ENCODE results near the gene RFXAP.
"Not testable (repeated sequence)": the region's sequence is repeated elsewhere in the genome, so short reads cannot be mapped to it uniquely, and the experiment has no call there.

The RFXAP gene, protein sequence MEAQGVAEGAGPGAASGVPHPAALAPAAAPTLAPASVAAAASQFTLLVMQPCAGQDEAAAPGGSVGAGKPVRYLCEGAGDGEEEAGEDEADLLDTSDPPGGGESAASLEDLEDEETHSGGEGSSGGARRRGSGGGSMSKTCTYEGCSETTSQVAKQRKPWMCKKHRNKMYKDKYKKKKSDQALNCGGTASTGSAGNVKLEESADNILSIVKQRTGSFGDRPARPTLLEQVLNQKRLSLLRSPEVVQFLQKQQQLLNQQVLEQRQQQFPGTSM

GRCh38 chr13:36818804-36819738 is at the start of gene RFXAP:
TSS of gene RFXAP (plus strand) at chr13:36819222. CDS start at chr13:36819358, 136 bp downstream.
- no peaks in the 10 kb centered on the region for H3K9me3 ChIP-seq (ENCODE audit: control insufficient read depth, low read length)
- no peaks in the 10 kb centered on the region for H3K36me3 ChIP-seq (ENCODE audit: control insufficient read depth, insufficient read depth, low read length)
- H3K27me3 ChIP-seq (ENCODE audit: control insufficient read depth, insufficient read depth, low read length), result no peaks in the 10 kb centered on the region
- H3K9ac ChIP-seq (ENCODE audit: low read length), result peak within 1 kb of the TSS; percentile 74
- H3K4me3 ChIP-seq (ENCODE audit: low read length), result peak within 1 kb of the TSS; percentile 65
- no peaks in the 10 kb centered on the region for H3K4me1 ChIP-seq (ENCODE audit: control insufficient read depth, insufficient read depth, low read length)

DNA sequence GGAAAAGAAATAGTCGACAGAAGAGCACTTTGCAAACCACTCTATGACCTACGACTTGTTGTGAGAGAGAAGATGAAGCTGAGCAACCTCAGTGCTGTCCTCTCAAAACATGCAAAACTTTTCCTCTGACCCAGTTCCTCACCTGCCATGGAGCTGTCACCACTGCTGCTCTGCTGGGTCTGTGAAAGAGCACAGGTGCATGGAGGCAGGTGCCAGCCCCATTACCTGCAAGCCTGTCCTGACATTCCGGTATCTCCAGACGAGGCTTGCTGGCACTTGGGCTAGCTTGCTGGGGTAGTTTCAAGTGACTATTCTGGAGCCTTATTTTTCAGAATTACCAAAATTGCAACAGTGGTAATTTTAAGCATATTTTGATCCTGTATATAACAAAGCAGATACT is 49.5 kb upstream of the RFXAP start:
- Histone ChIP-seq H3K4me1 (ENCODE audit: control insufficient read depth, insufficient read depth, low read length) (no peaks in the 10 kb centered on the region), H3K9ac (ENCODE audit: low read length) (no peak overlapping the region), H3K9me3 (ENCODE audit: control insufficient read depth, low read length) (no peaks in the 10 kb centered on the region), H3K36me3 (ENCODE audit: control insufficient read depth, insufficient read depth, low read length) (no peaks in the 10 kb centered on the region), H3K27me3 (ENCODE audit: control insufficient read depth, insufficient read depth, low read length) (no peaks in the 10 kb centered on the region), H3K4me3 (ENCODE audit: low read length) (no peak overlapping the region)

- H3K4me3 ChIP-seq (ENCODE audit: low read length), result no peak overlapping the region
- no peaks in the 10 kb centered on the region for H3K27me3 ChIP-seq (ENCODE audit: control insufficient read depth, insufficient read depth, low read length)
- no peak overlapping the region for H3K9ac ChIP-seq (ENCODE audit: low read length)
- no peaks in the 10 kb centered on the region for H3K4me1 ChIP-seq (ENCODE audit: control insufficient read depth, insufficient read depth, low read length)
- no peaks in the 10 kb centered on the region for H3K36me3 ChIP-seq (ENCODE audit: control insufficient read depth, insufficient read depth, low read length)
- no peaks in the 10 kb centered on the region for H3K9me3 ChIP-seq (ENCODE audit: control insufficient read depth, low read length)
Measured at GRCh38 chr13:36770741-36771140, 48.3 kb upstream of the RFXAP start.

DNA sequence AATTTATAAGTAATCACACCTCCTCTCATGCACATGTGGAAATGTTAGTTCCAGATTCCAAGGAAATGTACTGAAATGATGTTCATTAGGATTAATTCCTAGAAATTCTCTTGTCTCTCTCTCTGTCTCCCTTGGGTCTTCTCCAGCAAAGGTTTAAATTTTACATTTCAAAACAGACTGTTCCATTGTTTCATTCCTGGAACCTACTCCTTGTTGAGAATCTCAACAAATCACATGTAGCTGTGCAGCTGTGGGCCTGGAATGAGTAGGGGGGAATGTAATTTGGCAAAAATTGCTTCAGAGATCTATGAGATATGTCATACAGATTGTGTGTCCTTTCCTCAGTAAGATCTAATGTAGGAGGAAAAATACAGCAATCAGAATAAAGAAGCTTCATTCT is 46.2 kb upstream of the RFXAP start:
- Histone ChIP-seq H3K9ac (ENCODE audit: low read length) (no peak overlapping the region), H3K4me1 (ENCODE audit: control insufficient read depth, insufficient read depth, low read length) (no peaks in the 10 kb centered on the region), H3K36me3 (ENCODE audit: control insufficient read depth, insufficient read depth, low read length) (no peaks in the 10 kb centered on the region), H3K9me3 (ENCODE audit: control insufficient read depth, low read length) (no peaks in the 10 kb centered on the region), H3K4me3 (ENCODE audit: low read length) (no peak overlapping the region), H3K27me3 (ENCODE audit: control insufficient read depth, insufficient read depth, low read length) (peaks cover 3% of the 10 kb centered on the region)

GRCh38 chr13:36774931-36775330 is 44.1 kb upstream of the RFXAP start:
- no peak overlapping the region for H3K4me3 ChIP-seq (ENCODE audit: low read length)
- no peaks in the 10 kb centered on the region for H3K9me3 ChIP-seq (ENCODE audit: control insufficient read depth, low read length)
- no peaks in the 10 kb centered on the region for H3K4me1 ChIP-seq (ENCODE audit: control insufficient read depth, insufficient read depth, low read length)
- H3K27me3 ChIP-seq (ENCODE audit: control insufficient read depth, insufficient read depth, low read length), result peaks cover 6% of the 10 kb centered on the region
- H3K36me3 ChIP-seq (ENCODE audit: control insufficient read depth, insufficient read depth, low read length), result no peaks in the 10 kb centered on the region
- H3K9ac ChIP-seq (ENCODE audit: low read length), result no peak overlapping the region

- Histone ChIP-seq H3K4me3 (ENCODE audit: low read length) (no peak overlapping the region), H3K4me1 (ENCODE audit: control insufficient read depth, insufficient read depth, low read length) (no peaks in the 10 kb centered on the region), H3K9ac (ENCODE audit: low read length) (no peak overlapping the region), H3K36me3 (ENCODE audit: control insufficient read depth, insufficient read depth, low read length) (no peaks in the 10 kb centered on the region), H3K27me3 (ENCODE audit: control insufficient read depth, insufficient read depth, low read length) (peaks cover 6% of the 10 kb centered on the region), H3K9me3 (ENCODE audit: control insufficient read depth, low read length) (no peaks in the 10 kb centered on the region)
Measured at GRCh38 chr13:36776175-36776574, 42.8 kb upstream of the RFXAP start.

- H3K9me3 ChIP-seq (ENCODE audit: control insufficient read depth, low read length), result no peaks in the 10 kb centered on the region
- H3K27me3 ChIP-seq (ENCODE audit: control insufficient read depth, insufficient read depth, low read length), result peaks cover 6% of the 10 kb centered on the region
- no peak overlapping the region for H3K9ac ChIP-seq (ENCODE audit: low read length)
- H3K36me3 ChIP-seq (ENCODE audit: control insufficient read depth, insufficient read depth, low read length), result no peaks in the 10 kb centered on the region
- no peak overlapping the region for H3K4me3 ChIP-seq (ENCODE audit: low read length)
- H3K4me1 ChIP-seq (ENCODE audit: control insufficient read depth, insufficient read depth, low read length), result no peaks in the 10 kb centered on the region
Measured at GRCh38 chr13:36778083-36778671, 40.8 kb upstream of the RFXAP start.

- Histone ChIP-seq H3K27me3 (ENCODE audit: control insufficient read depth, insufficient read depth, low read length) (no peaks in the 10 kb centered on the region), H3K36me3 (ENCODE audit: control insufficient read depth, insufficient read depth, low read length) (no peaks in the 10 kb centered on the region), H3K4me1 (ENCODE audit: control insufficient read depth, insufficient read depth, low read length) (no peaks in the 10 kb centered on the region), H3K9me3 (ENCODE audit: control insufficient read depth, low read length) (no peaks in the 10 kb centered on the region), H3K9ac (ENCODE audit: low read length) (no peak overlapping the region), H3K4me3 (ENCODE audit: low read length) (no peak overlapping the region)
Measured at GRCh38 chr13:36783890-36784289, 35.1 kb upstream of the RFXAP start.

GRCh38 chr13:36786175-36786574 is 32.8 kb upstream of the RFXAP start:
- H3K9ac ChIP-seq (ENCODE audit: low read length); H3K4me3 ChIP-seq (ENCODE audit: low read length); H3K9me3 ChIP-seq (ENCODE audit: control insufficient read depth, low read length); H3K27me3 ChIP-seq (ENCODE audit: control insufficient read depth, insufficient read depth, low read length); H3K4me1 ChIP-seq (ENCODE audit: control insufficient read depth, insufficient read depth, low read length); H3K36me3 ChIP-seq (ENCODE audit: control insufficient read depth, insufficient read depth, low read length): not testable (repeated sequence)

DNA sequence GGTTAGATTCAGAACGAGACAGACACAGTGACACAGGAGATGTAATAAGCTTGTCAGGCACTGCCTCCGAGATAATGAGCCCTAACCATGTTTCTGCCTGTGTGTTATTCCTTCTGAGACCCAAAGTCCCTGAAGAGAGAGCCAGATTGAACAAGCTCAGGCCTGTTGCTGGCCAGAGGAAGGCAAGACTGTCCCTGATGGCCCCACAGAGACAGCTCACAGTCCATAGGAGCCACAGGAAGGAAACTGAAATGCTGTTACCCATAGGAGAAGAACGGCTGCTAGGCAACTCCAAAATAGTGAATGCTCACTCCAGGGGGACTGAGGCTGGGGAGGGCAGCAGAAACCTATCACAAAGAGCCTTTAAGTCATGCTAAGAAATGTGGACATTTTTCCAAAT is 31.8 kb upstream of the RFXAP start:
- H3K27me3 ChIP-seq (ENCODE audit: control insufficient read depth, insufficient read depth, low read length), result no peaks in the 10 kb centered on the region
- H3K9ac ChIP-seq (ENCODE audit: low read length), result no peak overlapping the region
- no peaks in the 10 kb centered on the region for H3K4me1 ChIP-seq (ENCODE audit: control insufficient read depth, insufficient read depth, low read length)

DNA sequence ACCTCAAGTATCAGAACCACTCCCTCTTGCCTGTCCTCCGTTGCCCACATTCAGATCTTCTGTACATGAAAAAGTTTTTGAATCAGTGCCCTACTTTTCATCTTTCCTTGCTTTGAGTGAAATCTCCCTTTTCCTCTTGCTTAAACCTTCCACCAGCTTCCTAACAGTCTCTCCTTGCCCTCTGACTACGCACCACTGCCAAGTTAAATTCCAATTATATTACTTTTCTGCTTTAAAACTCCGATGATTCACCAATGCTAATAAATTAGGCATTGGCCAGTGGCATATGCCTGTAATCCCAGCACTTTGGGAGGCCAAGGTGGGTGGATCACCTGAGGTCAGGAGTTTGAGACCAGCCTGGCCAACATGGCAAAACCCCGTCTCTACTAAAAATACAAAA is 30.7 kb upstream of the RFXAP start:
- Histone ChIP-seq H3K36me3 (ENCODE audit: control insufficient read depth, insufficient read depth, low read length) (no peaks in the 10 kb centered on the region), H3K4me1 (ENCODE audit: control insufficient read depth, insufficient read depth, low read length) (no peaks in the 10 kb centered on the region), H3K9me3 (ENCODE audit: control insufficient read depth, low read length) (no peaks in the 10 kb centered on the region), H3K9ac (ENCODE audit: low read length) (no peak overlapping the region), H3K4me3 (ENCODE audit: low read length) (no peak overlapping the region), H3K27me3 (ENCODE audit: control insufficient read depth, insufficient read depth, low read length) (no peaks in the 10 kb centered on the region)

More for the DNA sequence above, 31.8 kb upstream of the RFXAP start:
- Histone ChIP-seq H3K9me3 (ENCODE audit: control insufficient read depth, low read length) (no peaks in the 10 kb centered on the region), H3K36me3 (ENCODE audit: control insufficient read depth, insufficient read depth, low read length) (no peaks in the 10 kb centered on the region), H3K4me3 (ENCODE audit: low read length) (no peak overlapping the region)

GRCh38 chr13:36789061-36789460 is 30.0 kb upstream of the RFXAP start:
- H3K27me3 ChIP-seq (ENCODE audit: control insufficient read depth, insufficient read depth, low read length), result no peaks in the 10 kb centered on the region
- H3K9ac ChIP-seq (ENCODE audit: low read length), result no peak overlapping the region
- no peaks in the 10 kb centered on the region for H3K4me1 ChIP-seq (ENCODE audit: control insufficient read depth, insufficient read depth, low read length)

More at GRCh38 chr13:36789061-36789460, 30.0 kb upstream of the RFXAP start:
- no peaks in the 10 kb centered on the region for H3K36me3 ChIP-seq (ENCODE audit: control insufficient read depth, insufficient read depth, low read length)
- no peaks in the 10 kb centered on the region for H3K9me3 ChIP-seq (ENCODE audit: control insufficient read depth, low read length)
- H3K4me3 ChIP-seq (ENCODE audit: low read length), result no peak overlapping the region

Measured in mucosa of stomach (tissue), 1 donor.